NCI-H146 (cell line): ENCODE results near the gene GPR78.

Source experiments
- DNase-seq: peaks from one replicate; lab custom pipeline; 2025; lab: John Stamatoyannopoulos, UW

The GPR78 gene

DNA sequence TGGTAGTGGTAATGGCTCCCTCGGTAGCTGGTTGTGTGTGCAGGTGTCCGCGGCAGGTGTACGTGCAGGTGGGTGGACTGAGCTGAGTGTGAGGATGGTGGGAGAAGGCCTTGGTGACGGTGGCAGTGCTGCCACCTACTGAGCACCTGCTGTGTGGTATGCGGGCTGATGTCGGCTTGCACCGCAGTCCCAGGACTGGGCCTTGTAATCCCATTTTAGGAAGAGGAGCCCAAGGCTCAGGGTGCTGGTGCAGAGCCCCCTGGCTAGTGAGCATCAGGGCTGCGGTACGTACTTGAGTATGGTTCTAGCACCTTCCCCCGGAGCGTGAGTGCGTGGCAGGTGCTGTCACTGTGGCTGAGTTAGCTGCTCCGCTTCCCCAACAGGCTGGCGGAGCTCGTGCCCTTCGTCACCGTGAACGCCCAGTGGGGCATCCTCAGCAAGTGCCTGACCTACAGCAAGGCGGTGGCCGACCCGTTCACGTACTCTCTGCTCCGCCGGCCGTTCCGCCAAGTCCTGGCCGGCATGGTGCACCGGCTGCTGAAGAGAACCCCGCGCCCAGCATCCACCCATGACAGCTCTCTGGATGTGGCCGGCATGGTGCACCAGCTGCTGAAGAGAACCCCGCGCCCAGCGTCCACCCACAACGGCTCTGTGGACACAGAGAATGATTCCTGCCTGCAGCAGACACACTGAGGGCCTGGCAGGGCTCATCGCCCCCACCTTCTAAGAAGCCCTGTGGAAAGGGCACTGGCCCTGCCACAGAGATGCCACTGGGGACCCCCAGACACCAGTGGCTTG, 6.7 kb downstream of the GPR78 start:
- no peak for DNase-seq

- DNase-seq = no peak
Measured at GRCh38 chr4:8587469-8588195, 7.4 kb downstream of the GPR78 start.

GRCh38 chr4:8588196-8588470, 7.9 kb downstream of the GPR78 start:
- DNase-seq = no peak

DNA sequence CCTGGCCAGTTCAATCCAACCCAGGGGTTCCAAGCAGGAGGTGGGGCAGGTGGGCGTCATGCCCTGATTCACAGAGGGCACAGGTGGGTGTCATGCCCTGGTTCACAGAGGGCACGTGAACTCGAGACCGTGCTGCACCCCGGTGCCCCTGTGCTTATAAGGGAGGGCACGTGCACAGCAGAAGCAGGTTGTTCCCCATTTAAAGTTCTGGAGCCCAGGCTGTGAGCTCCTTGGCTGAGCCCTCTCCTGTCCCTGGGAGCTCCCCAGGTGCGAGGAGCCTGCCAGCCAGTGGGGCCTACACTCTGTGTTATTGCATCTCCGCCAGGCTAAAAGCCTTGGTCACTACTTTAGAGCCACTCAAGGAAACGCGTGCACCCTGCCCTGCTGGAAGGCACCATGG, 9.1 kb downstream of the GPR78 start:
- no peak for DNase-seq

DNA sequence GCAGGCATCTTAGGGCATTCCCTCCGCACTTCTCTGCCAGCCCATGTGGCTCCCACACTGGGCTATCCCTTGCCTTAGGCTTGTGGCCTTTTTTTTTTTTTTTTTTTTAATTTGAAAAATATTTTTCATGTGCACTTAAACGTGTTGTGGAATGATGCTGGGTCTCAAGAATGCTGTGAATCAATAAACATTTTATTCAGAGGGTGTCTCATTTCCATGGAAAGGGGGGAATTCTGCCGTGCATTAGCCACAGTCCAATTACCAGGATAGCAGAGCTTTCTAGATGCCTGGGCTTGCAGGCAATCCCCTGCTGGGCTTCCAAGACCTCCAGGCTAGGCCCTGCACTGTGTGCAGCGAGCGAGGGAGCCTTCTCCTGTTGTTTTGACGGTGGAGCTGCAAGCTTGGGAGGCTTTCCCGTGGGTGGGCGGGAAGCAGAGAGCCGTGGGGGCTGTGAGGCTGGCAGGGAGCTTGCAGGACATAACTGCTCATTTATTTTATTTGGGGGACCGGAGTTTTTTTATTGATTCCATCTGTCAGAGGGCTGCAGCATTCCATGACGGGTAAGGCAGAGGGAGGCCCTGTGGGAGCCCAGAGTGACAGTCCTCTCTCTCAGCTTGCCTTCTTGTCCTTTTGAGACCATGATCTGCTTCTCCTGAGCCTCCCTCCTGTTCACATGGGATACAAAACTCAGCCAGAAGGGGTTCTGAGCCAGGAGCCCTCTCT, 9.8 kb downstream of the GPR78 start:
- DNase-seq = no peak

GRCh38 chr4:8590546-8590880, 10.3 kb downstream of the GPR78 start:
- DNase-seq = no peak

DNA sequence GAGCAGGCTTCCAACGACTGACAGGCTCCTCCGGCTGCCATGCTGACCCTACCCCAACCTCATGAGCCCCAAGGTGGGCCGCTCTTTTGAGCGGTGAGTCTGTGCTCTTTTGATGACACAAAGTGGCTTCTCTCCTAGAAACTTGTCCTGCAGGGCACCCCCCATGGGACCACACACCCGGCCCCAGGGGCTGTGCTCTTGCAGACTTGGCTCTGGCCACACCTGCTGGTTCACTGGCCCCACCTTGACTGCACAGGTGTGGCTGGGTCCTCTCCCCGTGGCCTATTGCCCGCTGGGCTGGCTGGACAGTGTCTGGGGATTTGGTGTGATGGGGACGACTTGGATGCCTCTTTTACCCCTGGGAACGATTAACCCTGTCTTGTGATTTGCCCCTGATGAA, 10.9 kb downstream of the GPR78 start:
- no peak for DNase-seq

DNA sequence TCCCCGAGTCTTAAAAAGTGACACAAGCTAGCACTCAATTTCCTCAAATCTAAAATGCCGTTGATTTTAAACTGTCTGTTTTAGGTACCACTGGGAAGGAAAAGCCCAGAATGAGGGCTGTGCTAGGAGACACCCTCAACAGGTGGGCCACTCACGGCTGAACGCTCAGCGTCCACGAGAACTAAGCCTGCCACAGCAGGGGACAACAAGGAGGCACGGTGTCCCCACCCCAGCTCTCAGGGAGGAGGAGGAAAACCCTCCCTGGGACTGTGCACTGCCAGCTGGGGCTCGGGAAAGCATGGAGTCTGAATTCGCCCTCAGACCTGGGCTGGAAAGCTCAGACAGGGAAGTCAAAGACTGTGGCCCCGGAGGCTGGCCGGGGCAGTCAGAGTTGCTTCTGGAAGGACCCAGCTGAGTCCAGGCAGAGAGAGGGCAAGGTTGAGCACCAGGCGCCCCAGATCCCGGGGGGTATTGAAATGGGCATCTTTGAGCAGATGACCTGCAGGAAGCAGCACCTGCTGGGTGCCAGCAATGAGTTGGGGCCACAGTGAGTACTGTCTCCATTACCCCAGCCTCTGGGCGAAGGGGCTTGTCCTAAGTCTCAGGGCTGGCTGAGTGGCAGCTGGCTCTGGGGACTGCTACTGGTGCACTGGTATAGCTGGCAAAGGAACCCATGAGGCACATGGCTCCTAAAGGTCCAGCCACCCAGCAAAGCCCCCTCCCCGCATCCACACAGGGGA, 11.6 kb downstream of the GPR78 start:
- no peak for DNase-seq

DNA sequence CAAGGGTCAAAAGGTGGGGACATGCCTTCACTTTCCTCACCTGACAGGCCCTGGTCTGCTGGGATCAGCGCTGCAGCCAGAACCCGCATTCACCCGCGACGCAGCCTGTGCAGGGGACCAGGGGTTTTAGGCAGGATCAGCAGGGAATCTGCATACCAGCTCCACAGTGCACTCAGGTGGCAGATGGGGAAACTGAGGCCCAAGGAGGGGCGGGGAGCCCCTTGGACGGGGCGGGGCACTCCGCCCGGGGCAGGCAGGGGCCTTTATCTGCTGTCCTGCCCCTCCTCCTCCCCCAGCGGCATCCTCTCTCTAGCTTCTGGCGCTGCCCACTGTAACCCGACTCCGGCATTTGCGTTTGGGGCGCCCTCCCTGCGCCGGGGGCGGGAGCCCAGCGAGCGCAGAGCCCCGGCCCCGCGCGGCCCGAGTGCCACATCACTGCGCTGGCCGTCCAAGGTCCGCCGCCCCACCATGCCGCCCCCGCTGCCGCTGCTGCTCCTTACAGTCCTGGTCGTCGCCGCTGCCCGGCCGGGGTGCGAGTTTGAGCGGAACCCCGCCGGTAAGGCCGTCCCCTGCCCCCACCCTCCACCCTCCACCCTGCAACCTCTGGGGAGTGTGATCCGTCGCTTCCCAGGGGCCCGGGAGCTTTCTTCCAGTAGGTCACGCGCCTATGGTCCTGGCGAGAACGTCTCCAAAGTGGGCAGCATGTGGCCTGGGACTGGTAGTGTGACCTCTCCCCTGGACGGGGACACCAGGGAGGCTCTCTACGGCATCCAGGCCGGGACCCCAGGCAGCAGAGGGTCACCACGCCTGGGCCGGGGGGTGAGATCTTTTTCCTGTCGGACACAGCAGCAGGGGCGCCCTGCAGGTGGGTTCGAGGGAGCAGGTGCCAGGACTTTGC, 12.4 kb downstream of the GPR78 start, which contains the start of gene CPZ:
TSS of gene CPZ (plus strand) at position 400 of the 898 bp plus-strand sequence. CDS start at position 469, 69 bp downstream.
- DNase-seq = peak; percentile 3

- no peak for DNase-seq
Measured at GRCh38 chr4:8593264-8594096, 13.3 kb downstream of the GPR78 start.

- peak; percentile 46 for DNase-seq
Measured at GRCh38 chr4:8594097-8595038, 14.2 kb downstream of the GPR78 start.

- no peak for DNase-seq
Measured at GRCh38 chr4:8595237-8596087, 15.3 kb downstream of the GPR78 start.

- DNase-seq = no peak
Measured at GRCh38 chr4:8596891-8597290, 16.7 kb downstream of the GPR78 start.

DNA sequence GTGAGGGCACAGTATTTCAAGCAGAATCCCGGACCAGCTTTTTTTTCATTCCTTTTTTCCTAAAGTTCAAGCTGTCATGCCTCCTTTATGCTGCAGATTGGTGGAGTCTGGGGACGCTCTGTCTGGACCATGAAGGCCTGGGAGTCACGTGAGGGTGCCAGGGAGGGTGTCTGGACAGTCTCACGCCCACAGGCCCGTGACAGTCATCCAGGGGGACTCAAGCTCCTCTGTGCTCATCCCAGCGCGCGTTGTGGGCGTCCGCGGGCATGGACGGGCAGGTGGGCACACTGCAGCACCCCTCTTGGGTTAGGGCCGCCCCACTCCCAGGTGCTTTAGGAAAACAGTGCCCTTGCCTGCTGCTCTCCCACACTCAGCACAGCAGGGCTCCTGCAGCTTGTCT, 17.1 kb downstream of the GPR78 start:
- DNase-seq = no peak

GRCh38 chr4:8597791-8598190, 17.6 kb downstream of the GPR78 start:
- no peak for DNase-seq

DNA sequence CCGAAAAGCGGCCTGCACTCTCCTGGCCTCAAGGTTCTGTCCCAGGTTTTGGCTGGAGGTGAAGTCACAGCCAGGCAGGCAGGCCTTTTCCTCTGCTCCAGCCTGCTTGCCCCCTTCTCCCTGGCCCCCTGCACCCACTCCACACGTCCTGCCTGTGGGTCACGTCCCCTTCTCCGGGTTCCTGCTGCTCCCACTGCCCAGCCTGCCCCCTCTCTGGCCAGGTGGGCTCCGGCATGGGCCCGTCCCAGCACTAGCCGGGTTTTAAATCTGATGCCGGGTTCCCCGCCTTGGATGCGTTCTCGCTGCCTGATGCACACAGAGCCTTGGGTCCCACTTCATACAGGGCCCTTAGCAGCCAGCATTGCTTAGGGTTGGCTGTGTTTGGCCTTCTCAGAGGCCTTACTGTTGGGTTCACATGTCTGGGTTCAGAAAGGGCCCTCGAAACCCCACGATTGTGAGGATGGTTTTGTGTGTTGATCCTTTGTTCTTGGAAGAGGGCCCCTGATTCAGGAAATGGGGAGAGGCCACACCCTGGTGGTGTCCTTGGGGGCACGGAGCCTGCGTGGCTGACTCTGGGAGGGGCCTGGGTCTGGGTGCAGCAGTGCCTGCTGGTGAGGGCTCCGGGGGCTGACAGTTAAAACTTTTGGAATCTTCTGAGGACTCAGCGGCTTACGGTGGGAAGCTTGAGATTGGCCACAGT, 18.3 kb downstream of the GPR78 start:
- no peak for DNase-seq

- no peak for DNase-seq
Measured at GRCh38 chr4:8599091-8599460, 18.9 kb downstream of the GPR78 start.

GRCh38 chr4:8599657-8600056, 19.5 kb downstream of the GPR78 start:
- DNase-seq = no peak
